ENCODE results near the gene PRKAG2. TPM values are rescaled to one million over a fixed set of nuclear protein-coding genes. Genes with fewer than 3 reads are reported as not detected.

Gene PRKAG2
- total RNA-seq, 4 donors from 2014 or later, result 19.5 to 30.8 (median 27.6) TPM

GRCh38 chr7:151717415-151717814 is 159.5 kb downstream of the PRKAG2 start:
- peak; percentile 71 to 73 for DNase-seq
- Histone ChIP-seq H3K27me3 (no peaks in the 10 kb centered on the region), H3K4me3 (replicated peaks in 1 of 3) (no peak overlapping the region), H3K4me1 (peaks cover 18 to 22% of the 10 kb centered on the region in 2 donors), H3K36me3 (no peaks in the 10 kb centered on the region), H3K27ac (peak overlapping the region in 1 of 3 donors; percentile 12), H3K9me3 (no peaks in the 10 kb centered on the region)
- WGBS, 2 donors, result 42 to 46% methylated on average over 5 of the region's 5 CpGs
- intact Hi-C loops (cut with DNase I), result no loop called here
- TF ChIP-seq POLR2A (IDR thresholded peaks at IDR 0.05), result no peak
- no peak for TF ChIP-seq CTCF (IDR thresholded peaks at IDR 0.05)

GRCh38 chr7:151716323-151716722 is 160.6 kb downstream of the PRKAG2 start:
- Histone ChIP-seq H3K4me3 (replicated peaks in 1 of 3) (no peak overlapping the region), H3K36me3 (no peaks in the 10 kb centered on the region), H3K9me3 (no peaks in the 10 kb centered on the region), H3K27me3 (no peaks in the 10 kb centered on the region), H3K27ac (no peak overlapping the region), H3K4me1 (peaks cover 22 to 25% of the 10 kb centered on the region in 2 donors)
- WGBS, 2 donors, result 78 to 88% methylated on average over 5 of the region's 5 CpGs
- TF ChIP-seq POLR2A (IDR thresholded peaks at IDR 0.05) (no peak), CTCF (IDR thresholded peaks at IDR 0.05) (no peak)
- intact Hi-C loops (cut with DNase I), result no loop called here
- peak; percentile 44 to 46 for DNase-seq

GRCh38 chr7:151715666-151716315 is 161.1 kb downstream of the PRKAG2 start:
- TF ChIP-seq POLR2A (IDR thresholded peaks at IDR 0.05), result no peak
- no peak for TF ChIP-seq CTCF (IDR thresholded peaks at IDR 0.05)
- Histone ChIP-seq H3K27me3 (no peaks in the 10 kb centered on the region), H3K4me1 (peaks cover 22 to 24% of the 10 kb centered on the region in 2 donors), H3K27ac (no peak overlapping the region), H3K36me3 (no peaks in the 10 kb centered on the region), H3K9me3 (no peaks in the 10 kb centered on the region), H3K4me3 (replicated peaks in 1 of 3) (no peak overlapping the region)
- WGBS, 2 donors, result 75 to 83% methylated on average over 14 of the region's 14 CpGs
- intact Hi-C loops (cut with DNase I), result no loop called here
- no peak for DNase-seq

- Histone ChIP-seq H3K9me3 (no peaks in the 10 kb centered on the region), H3K27me3 (no peaks in the 10 kb centered on the region), H3K36me3 (no peaks in the 10 kb centered on the region), H3K27ac (no peak overlapping the region), H3K4me3 (replicated peaks in 1 of 3) (no peak overlapping the region), H3K4me1 (peaks cover 22 to 24% of the 10 kb centered on the region in 2 donors)
- intact Hi-C loops (cut with DNase I), result no loop called here
- no peak for TF ChIP-seq POLR2A (IDR thresholded peaks at IDR 0.05)
- no peak for TF ChIP-seq CTCF (IDR thresholded peaks at IDR 0.05)
- WGBS, 2 donors, result 97 to 98% methylated on average over 24 of the region's 24 CpGs
- no peak for DNase-seq
Observed at GRCh38 chr7:151714201-151714600, 162.7 kb downstream of the PRKAG2 start.

- Histone ChIP-seq H3K36me3 (no peaks in the 10 kb centered on the region), H3K4me3 (replicated peaks in 1 of 3) (no peak overlapping the region), H3K9me3 (no peaks in the 10 kb centered on the region), H3K4me1 (peaks cover 21 to 22% of the 10 kb centered on the region in 2 donors), H3K27ac (no peak overlapping the region), H3K27me3 (no peaks in the 10 kb centered on the region)
- no peak for DNase-seq
- intact Hi-C loops (cut with DNase I), result no loop called here
- TF ChIP-seq POLR2A (IDR thresholded peaks at IDR 0.05) (no peak), CTCF (IDR thresholded peaks at IDR 0.05) (no peak)
- WGBS, 2 donors, result 83 to 85% methylated on average over 7 of the region's 7 CpGs
Observed at GRCh38 chr7:151712810-151713125, 164.1 kb downstream of the PRKAG2 start.

Data from thyroid gland (tissue), 4 donors.